ENCODE measurements around the gene ETF1.

ETF1 gene
- total RNA-seq: 114 to 623 (median 237) reads per million in 3 experiments

- peak; percentile 100 for DNase-seq
Measured at GRCh38 chr5:138542956-138543729, at the start of gene ETF1. TSS of gene ETF1 (minus strand) at chr5:138543236. CDS start at chr5:138542918, 318 bp downstream.

- no peak for DNase-seq
Measured at GRCh38 chr5:138588013-138588788, 45.2 kb upstream of the ETF1 start.

- DNase-seq: no peak
Measured at GRCh38 chr5:138585157-138585556, 42.1 kb upstream of the ETF1 start.

- no peak for DNase-seq
Measured at GRCh38 chr5:138583984-138584637, 41.1 kb upstream of the ETF1 start.

GRCh38 chr5:138582959-138583358 lies 39.9 kb upstream of the ETF1 start:
- DNase-seq: no peak

- DNase-seq: no peak
Measured at GRCh38 chr5:138580777-138581176, 37.7 kb upstream of the ETF1 start.

GRCh38 chr5:138580001-138580400 lies 37.0 kb upstream of the ETF1 start:
- DNase-seq: no peak

- DNase-seq: no peak
Measured at GRCh38 chr5:138579517-138579863, 36.5 kb upstream of the ETF1 start.

GRCh38 chr5:138577452-138577851 lies 34.4 kb upstream of the ETF1 start:
- no peak for DNase-seq

- peak; percentile 98 for DNase-seq
Measured at GRCh38 chr5:138575194-138576015, 32.4 kb upstream of the ETF1 start, which contains the start of gene HSPA9. TSS of gene HSPA9 (minus strand) at chr5:138575401. CDS start at chr5:138575318, 83 bp downstream.

GRCh38 chr5:138574744-138575193 lies 31.7 kb upstream of the ETF1 start:
- DNase-seq: no peak

GRCh38 chr5:138573949-138574670 lies 31.1 kb upstream of the ETF1 start:
- DNase-seq: no peak

- no peak for DNase-seq
Measured at GRCh38 chr5:138573223-138573622, 30.2 kb upstream of the ETF1 start.

- no peak for DNase-seq
Measured at GRCh38 chr5:138570871-138571270, 27.8 kb upstream of the ETF1 start.

GRCh38 chr5:138569782-138570181 lies 26.7 kb upstream of the ETF1 start:
- DNase-seq: no peak

- DNase-seq: no peak
Measured at GRCh38 chr5:138568061-138568824, 25.2 kb upstream of the ETF1 start.

- no peak for DNase-seq
Measured at GRCh38 chr5:138566792-138567191, 23.8 kb upstream of the ETF1 start.

GRCh38 chr5:138565100-138565821 lies 22.2 kb upstream of the ETF1 start:
- peak; percentile 78 for DNase-seq

- no peak for DNase-seq
Measured at GRCh38 chr5:138564242-138564641, 21.2 kb upstream of the ETF1 start.

Data from central memory CD4-positive, alpha-beta T cell (primary cell).